PC-9 (cell line): ENCODE measurements around the gene ITPRIPL2.

Source experiments
- EZH2 ChIP-seq: fragments of 200-600 bp; sonication (generic); IDR thresholded peaks from 2 replicates; pipeline ENCODE4 v1.8.0; 2017; ENCODE audit warnings: antibody characterized with exemption, low read depth
- TF ChIP-seq, protein P1 (sequence below): fragments of 200-600 bp; sonication (generic); conservative IDR thresholded peaks from 2 replicates; pipeline ENCODE4 v1.6.1; 2017; ENCODE audit warnings: mixed run types, antibody characterized with exemption, mild to moderate bottlenecking, moderate library complexity

DNA sequence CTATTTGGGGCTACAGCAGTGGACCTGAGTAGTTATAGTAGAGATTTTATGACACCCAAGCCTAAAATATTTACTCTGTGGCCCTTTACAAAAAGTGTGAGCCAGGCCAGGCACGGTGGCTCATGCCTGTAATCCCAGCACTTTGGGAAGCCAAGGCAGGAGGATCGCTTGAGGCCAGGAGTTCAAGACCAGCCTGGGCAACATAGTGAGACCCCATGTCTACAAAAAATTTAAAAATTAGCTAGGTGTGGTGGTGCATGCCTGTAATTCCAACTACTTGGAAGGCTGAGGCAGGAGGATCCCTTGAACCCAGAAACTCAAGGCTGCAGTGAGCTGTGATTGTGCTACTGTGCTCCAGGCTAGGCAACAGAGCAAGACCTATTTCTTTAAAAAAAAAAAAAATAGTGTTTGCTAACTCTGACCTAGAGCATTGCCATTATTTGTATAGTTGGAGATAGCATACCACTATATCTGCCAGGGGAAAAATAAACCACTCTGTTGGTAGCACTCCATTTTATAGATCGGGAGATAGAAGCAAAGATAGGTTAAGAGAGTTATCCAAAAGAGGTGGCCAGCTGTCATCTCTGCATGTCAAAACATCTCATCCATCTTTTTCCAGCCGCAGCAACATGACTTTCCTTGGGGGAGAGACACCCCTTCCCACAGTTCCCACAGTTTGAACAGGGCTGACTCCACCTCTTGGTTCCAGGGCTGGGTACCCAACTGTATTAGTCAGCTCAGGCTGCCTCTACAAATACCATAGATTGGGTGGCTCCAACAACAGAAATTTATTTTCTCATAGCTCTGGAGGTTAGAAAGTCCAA is 3.0 kb upstream of the ITPRIPL2 start:
- TF ChIP-seq EZH2 = no peak
- TF ChIP-seq, protein P1, sequence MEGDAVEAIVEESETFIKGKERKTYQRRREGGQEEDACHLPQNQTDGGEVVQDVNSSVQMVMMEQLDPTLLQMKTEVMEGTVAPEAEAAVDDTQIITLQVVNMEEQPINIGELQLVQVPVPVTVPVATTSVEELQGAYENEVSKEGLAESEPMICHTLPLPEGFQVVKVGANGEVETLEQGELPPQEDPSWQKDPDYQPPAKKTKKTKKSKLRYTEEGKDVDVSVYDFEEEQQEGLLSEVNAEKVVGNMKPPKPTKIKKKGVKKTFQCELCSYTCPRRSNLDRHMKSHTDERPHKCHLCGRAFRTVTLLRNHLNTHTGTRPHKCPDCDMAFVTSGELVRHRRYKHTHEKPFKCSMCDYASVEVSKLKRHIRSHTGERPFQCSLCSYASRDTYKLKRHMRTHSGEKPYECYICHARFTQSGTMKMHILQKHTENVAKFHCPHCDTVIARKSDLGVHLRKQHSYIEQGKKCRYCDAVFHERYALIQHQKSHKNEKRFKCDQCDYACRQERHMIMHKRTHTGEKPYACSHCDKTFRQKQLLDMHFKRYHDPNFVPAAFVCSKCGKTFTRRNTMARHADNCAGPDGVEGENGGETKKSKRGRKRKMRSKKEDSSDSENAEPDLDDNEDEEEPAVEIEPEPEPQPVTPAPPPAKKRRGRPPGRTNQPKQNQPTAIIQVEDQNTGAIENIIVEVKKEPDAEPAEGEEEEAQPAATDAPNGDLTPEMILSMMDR = no peak
